GM12891 (cell line): ENCODE data around the gene MYRF.
A peak's percentile ranks its signal among the peaks of the same experiment; 100 is the strongest.

Experiments
- DNase-seq: peaks from one replicate; pipeline ENCODE4 v3.0.0; 2011; ENCODE audit warnings: low spot score; ENCODE audit not compliant: insufficient read length
- FAIRE-seq: peaks from 2 replicates; lab custom pipeline; 2011; peaks lifted over from hg19 to GRCh38; lab: Jason Lieb, UNC
- PAX5 ChIP-seq: IDR thresholded peaks from 2 replicates; pipeline ENCODE4 v1.6.1; 2011; ENCODE audit warnings: low read length, moderate library complexity, mild to moderate bottlenecking; ENCODE audit not compliant: insufficient read depth, severe bottlenecking
- POLR2A ChIP-seq: IDR thresholded peaks from 2 replicates; pipeline ENCODE4 v1.6.1; 2011; ENCODE audit warnings: low read depth, low read length, control low read depth
- POLR2AphosphoS5 ChIP-seq: IDR thresholded peaks from 2 replicates; pipeline ENCODE4 v1.6.1; 2011; ENCODE audit warnings: low read depth, low read length, control low read depth
- POU2F2 ChIP-seq: IDR thresholded peaks from 2 replicates; pipeline ENCODE4 v1.6.1; 2011; ENCODE audit warnings: low read depth, mild to moderate bottlenecking, control low read depth, low read length, moderate library complexity
- SPI1 ChIP-seq: IDR thresholded peaks from 2 replicates; pipeline ENCODE4 v1.6.1; 2011; ENCODE audit warnings: low read depth, low read length, control low read depth
- TAF1 ChIP-seq: IDR thresholded peaks from 2 replicates; pipeline ENCODE4 v1.6.1; 2011; ENCODE audit warnings: low read depth, low read length, control low read depth

MYRF gene

DNA sequence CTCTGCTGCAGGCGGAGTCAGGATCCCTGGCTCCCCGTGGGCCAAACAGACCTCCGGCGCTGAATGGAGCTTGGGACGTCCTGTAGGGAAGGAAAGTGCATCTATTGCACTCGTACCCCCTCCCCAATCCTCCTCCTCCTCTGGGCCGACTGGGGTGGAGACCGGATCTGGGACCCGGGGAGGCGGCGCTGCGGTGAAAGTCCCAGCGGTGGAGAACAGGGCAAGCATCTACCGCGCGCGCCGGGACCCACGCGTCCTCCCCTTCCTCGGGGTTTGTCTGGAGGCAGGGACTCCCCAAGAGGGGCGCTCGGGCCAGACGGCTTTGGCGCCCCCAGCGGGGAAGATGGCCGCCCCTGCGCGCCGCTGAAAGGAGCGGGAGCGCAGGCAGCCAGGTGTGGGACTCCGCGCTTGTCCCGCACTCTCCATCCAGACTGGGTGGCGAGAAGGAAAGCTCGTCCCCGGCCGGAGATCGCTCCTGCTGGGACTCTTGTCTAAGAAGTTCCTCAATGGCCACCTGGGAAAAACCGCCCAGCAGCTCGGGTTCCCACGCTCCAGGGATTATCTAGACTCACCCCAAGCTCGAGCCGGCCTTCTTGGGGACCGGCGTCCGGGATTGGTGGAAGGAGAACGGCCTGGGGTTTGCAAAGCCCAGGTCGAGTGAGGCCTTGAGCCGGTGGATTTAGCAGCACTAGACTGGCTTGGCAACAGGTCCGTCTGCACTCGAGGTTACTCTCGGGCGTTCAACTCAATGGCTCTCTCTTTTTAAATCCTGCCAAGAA, 76.4 kb downstream of the MYRF start:
- DNase-seq: peak; percentile 61
- peak; percentile 76 for FAIRE-seq
- TF ChIP-seq SPI1: no peak
- TF ChIP-seq POU2F2: no peak
- TF ChIP-seq POLR2AphosphoS5: no peak
- peak; percentile 59 for TF ChIP-seq POLR2A
- peak; percentile 52; the same call in 1 of the 2 replicates for TF ChIP-seq TAF1
- no peak for TF ChIP-seq PAX5

DNA sequence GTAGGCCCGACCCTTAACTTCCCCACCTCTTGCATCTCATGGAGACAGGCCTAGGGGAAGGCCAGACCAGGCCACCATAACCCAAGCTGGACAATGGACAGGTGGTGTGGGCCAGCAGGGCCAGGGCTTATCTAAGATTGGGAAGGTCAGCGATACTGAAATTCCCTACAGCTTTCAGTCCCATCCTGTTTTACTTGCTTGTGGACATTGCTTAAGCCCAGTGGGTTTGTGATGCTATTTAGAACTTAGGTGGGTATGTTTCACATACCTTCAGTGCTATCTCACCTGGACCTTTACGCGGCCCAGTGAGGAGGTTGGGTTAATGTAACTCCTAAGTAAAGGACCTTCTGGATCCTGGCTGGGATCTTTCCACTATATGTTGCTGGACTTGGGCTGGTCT, 77.4 kb downstream of the MYRF start:
- peak; percentile 33 for FAIRE-seq
- TF ChIP-seq TAF1: no peak
- DNase-seq: no peak

DNA sequence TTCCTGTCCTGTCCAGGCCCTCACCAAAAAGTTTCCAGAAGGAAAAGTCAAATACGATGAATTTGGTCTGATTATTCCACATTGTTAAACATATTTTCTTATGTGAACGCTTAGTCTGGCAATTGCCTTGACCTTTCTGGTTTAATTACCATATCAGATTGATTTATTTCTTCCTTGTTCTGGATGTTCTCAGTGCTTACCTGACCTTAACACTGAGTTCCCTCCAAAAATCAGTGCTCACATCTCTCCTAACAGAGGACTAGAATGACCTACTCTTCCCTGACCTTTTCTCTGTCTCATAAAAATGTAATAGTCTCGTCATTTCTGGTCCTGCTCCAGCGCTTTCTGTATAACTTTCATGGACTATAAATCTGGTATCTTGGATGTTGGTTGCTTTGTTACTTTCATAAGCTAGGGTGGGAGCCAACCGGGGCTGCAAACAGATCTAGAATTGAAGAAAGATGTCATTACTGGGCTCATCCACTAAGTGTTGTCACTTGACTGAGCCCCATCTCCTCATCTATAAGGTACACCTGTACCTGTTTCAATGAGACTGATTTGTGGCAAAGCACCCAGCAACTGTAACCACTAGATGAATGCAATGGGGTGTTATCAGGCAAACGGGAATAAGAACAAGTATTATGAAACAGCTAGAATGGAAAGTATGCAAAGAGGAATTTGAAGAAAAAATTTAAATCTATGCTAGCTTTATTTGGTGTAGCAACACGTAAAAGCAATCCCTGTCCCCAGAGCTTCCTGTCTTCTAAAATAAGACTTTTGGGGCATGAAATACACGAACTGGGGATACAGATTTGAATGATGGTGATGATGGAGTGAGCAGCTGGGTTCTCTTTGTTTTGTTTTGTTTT, 78.0 kb downstream of the MYRF start:
- FAIRE-seq (no peak), DNase-seq (no peak)
- no peak for TF ChIP-seq POLR2A

DNA sequence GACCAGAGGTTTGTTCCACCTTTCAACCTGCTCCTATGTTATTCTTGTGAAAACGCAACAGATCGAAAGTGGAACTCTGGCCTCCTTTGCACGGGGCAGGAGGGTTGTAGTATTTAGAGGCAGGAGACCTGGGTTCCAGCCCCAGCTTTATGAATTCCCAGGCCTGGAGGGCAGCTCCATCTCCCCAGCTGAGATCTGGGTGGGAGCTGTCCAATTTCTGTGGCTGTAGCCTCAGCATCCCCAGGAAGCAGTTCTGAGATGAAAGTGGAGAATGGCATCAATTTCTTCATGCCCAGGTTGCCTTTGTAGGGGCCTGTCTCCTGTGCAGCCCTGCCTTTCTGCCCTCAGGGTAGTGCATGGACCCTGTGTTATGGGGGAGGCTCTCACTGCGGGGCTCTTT, 79.8 kb downstream of the MYRF start:
- no peak for DNase-seq
- FAIRE-seq: no peak
- TF ChIP-seq TAF1: no peak
- no peak for TF ChIP-seq POLR2A
- TF ChIP-seq POLR2AphosphoS5: no peak
- no peak for TF ChIP-seq POU2F2
- no peak for TF ChIP-seq SPI1
- TF ChIP-seq PAX5: no peak

DNA sequence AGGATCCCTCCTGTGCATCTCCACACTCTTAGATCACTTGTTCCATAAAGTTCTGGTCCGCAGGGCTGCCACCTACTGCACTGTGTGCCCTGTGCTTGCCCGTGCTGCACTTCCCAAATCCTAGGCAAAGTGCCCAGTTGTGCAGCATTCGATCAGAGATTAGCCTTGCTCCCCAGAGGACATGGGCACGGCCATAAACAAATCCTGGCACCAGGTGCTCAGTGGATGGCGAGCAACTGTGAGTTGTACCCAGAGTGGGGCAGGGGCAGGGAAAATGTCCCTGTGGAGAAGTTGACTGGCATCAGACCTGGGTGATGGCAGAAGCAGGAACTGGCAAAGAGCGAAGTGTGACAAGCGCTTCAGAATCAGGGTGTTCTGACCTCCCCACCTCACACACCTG, 80.3 kb downstream of the MYRF start:
- FAIRE-seq (no peak), DNase-seq (no peak)
- TF ChIP-seq TAF1 (no peak), POLR2AphosphoS5 (no peak), SPI1 (no peak), POU2F2 (no peak), POLR2A (no peak), PAX5 (no peak)

DNA sequence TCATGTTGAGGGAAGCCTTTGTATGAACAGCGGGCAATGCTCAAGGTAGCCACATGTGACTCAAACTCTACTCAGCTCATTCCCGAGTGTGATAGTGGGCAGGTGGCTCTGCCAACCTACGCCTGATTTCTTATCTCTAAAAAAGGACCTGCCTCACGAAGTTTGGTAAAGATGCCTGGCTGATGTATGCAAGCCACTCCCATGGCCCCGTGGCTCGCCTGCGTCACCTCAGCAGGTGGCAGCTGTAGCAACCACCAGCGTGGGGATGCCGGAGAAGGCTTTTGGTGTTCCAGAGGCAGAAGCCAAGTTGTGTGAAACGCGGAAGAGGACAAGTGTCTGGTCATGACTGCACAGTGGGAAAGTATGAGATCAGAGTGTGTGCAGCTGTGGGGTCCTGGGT, 81.0 kb downstream of the MYRF start:
- no peak for DNase-seq
- TF ChIP-seq TAF1 (no peak), SPI1 (no peak), POLR2A (no peak), POLR2AphosphoS5 (no peak), PAX5 (no peak), POU2F2 (no peak)
- no peak for FAIRE-seq

DNA sequence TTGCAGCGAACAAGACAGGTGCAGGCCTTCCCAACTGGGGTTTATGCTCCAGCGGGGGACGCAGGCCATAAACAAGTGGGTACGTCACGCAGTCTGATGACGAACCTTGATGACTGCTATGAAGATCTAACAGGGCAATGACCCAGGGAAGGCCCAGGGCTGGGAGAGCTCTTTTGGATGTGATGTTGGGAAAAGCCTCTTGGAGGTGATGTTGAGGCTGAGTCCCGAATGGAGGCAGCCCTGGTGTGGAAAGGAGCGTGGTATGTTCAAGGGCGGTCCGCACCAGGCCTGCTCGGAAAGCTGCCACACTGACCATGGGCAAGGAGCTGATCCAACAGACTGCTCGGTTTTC, 81.5 kb downstream of the MYRF start:
- peak; percentile 20 for FAIRE-seq
- no peak for DNase-seq
- TF ChIP-seq POLR2AphosphoS5: no peak
- no peak for TF ChIP-seq POLR2A

DNA sequence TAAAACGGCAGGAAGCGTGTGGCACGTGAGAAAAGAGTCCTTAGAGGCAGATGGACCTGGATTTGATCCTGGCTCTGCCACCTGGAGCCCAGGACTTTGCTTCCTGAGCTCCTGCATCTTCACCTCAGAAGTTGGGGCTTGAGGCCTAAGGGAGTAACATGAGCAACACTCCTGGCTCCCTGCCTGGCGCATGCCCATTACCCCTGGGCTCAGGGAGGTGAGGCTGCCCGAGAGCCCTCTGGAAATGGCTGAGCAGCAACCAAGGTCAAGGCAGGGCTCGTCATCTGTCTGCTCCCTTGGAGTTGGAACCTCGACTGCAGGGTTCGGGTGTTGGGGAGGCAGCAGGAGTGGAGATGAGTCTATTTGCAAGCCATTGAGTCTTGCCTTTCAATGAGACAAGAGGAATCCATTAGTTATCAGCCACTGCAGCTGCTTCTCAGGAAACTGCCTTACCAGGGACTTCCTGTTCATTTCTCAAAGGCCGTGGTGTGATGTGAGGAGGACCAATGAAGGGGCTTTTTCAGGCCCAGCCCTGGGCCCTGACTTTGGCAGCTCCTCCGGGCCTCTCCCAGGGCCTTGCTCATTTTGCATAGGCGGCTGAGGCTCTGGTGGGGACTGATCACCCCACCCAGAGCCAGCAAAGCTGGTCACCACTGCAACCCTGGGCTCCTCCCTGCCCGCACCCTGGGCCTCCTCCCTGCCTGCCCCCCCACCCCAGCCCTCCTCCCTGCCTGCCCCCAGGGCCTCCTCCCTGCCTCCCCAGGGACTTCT, 82.0 kb downstream of the MYRF start:
- peak; percentile 80 for DNase-seq
- FAIRE-seq: peak; percentile 40
- TF ChIP-seq POLR2A (peak; percentile 83), SPI1 (0 out of 2 replicates have a peak, but pooled peaks have one; percentile 37), POU2F2 (peak; percentile 77; the same call in 1 of the 2 replicates), TAF1 (peak; percentile 81), POLR2AphosphoS5 (peak; percentile 73), PAX5 (no peak)

DNA sequence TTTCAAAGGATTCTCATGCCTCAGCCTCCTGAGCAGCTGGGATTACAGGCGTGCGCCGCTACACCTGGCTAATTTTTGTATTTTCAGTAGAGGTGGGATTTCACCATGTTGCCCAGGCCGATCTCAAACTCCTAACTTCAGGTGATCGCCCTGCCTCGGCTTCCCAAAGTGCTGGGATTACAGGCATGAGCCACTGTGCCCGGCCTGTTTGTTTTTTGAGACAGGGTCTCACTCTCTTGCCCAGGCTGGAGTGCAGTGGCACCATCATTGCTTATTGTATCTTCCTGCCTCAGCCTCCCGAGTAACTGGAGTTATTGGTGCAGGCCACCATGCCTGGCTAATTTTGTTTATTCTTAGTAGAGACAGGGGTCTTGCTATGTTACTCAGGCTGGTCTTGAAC, 83.8 kb downstream of the MYRF start:
- no peak for FAIRE-seq
- TF ChIP-seq PAX5 (no peak), TAF1 (no peak), POLR2AphosphoS5 (no peak), SPI1 (no peak), POLR2A (no peak), POU2F2 (no peak)
- no peak for DNase-seq

DNA sequence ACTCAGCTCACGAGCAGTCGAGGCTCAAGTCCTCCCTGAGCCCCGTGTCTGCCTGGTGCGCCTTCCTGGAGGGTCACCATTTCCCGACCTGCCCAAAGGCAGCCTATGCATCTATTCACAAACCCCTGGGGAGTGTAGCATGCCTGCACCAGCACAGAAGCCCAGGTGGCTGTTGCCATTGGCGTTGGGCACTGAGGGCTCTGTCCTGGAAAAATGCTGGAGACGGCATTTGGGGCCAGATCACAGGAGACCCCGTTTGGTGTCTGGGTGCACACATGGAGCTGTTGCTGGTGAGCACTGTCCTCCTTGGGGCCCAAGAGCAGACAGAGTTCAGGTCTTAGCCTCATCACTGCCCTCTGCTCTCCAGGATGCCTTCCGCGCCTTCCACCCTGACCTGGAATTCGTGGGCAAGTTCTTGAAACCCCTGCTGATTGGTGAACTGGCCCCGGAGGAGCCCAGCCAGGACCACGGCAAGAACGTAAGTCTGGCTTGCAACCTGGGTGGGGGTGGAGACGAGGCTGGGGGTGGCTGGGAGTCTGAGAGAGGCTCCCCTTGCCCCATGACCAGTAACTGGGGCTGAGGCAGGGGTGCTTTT, 85.1 kb downstream of the MYRF start:
- FAIRE-seq: no peak
- no peak for DNase-seq
- TF ChIP-seq POU2F2 (no peak), PAX5 (no peak), SPI1 (no peak), TAF1 (no peak), POLR2A (no peak), POLR2AphosphoS5 (no peak)
